Measurements from ENCODE around the gene SUCLA2. TPM values are rescaled to one million over a fixed set of nuclear protein-coding genes. Genes with fewer than 3 reads are reported as not detected.
A peak's percentile ranks its signal among the peaks of the same experiment; 100 is the strongest.
"Not testable (repeated sequence)": the region's sequence is repeated elsewhere in the genome, so short reads cannot be mapped to it uniquely, and the experiment has no call there.

The SUCLA2 gene
- total and polyA plus RNA-seq, 8 donors = 9.8 to 20.7 (median 14.4) TPM

GRCh38 chr13:48010698-48011097 is 9.6 kb upstream of the SUCLA2 start:
- WGBS, 2 donors = 68 to 82% methylated on average over 4 of the region's 4 CpGs
- TF ChIP-seq, protein P1, sequence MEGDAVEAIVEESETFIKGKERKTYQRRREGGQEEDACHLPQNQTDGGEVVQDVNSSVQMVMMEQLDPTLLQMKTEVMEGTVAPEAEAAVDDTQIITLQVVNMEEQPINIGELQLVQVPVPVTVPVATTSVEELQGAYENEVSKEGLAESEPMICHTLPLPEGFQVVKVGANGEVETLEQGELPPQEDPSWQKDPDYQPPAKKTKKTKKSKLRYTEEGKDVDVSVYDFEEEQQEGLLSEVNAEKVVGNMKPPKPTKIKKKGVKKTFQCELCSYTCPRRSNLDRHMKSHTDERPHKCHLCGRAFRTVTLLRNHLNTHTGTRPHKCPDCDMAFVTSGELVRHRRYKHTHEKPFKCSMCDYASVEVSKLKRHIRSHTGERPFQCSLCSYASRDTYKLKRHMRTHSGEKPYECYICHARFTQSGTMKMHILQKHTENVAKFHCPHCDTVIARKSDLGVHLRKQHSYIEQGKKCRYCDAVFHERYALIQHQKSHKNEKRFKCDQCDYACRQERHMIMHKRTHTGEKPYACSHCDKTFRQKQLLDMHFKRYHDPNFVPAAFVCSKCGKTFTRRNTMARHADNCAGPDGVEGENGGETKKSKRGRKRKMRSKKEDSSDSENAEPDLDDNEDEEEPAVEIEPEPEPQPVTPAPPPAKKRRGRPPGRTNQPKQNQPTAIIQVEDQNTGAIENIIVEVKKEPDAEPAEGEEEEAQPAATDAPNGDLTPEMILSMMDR (IDR thresholded peaks at IDR 0.05) = no peak
- Histone ChIP-seq H3K9me3 (no peaks in the 10 kb centered on the region), H3K4me3 (no peak overlapping the region), H3K36me3 (no peaks in the 10 kb centered on the region), H3K4me1 (no peaks in the 10 kb centered on the region), H3K27ac (no peak overlapping the region), H3K27me3 (no peaks in the 10 kb centered on the region)
- ATAC-seq (no peak), DNase-seq (no peak), FAIRE-seq (no peak)
- intact Hi-C loops (cut with DNase I) = no loop called here

DNA sequence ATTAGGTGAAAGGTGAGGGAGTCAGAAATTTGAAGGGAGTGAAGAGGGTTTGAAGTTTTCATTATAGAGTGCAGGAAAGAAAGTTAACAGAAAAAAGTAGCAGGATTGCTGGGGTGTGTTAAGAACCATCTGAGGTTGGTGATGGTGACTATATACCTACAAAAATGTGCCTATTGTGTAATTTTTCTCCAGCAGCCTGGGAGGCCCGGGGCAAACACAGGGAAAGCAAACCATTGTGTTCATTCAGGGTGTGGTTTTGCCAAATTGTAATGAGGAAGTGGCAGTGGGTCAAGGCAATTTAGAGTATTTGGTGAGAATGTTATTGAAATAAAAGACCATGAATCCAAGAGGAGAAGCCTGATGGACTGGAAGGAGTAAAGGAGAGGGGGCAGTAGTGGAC is 8.2 kb upstream of the SUCLA2 start:
- Histone ChIP-seq H3K9me3 (no peaks in the 10 kb centered on the region), H3K4me3 (no peak overlapping the region), H3K4me1 (no peaks in the 10 kb centered on the region), H3K27ac (no peak overlapping the region), H3K36me3 (no peaks in the 10 kb centered on the region), H3K27me3 (no peaks in the 10 kb centered on the region)
- FAIRE-seq (no peak), DNase-seq (no peak), ATAC-seq (peak in 2 of 4 donors; percentile 28 to 37)
- 53 to 65% methylated on average over 1 of the region's 1 CpG for WGBS, 2 donors
- TF ChIP-seq, protein P1 (IDR thresholded peaks at IDR 0.05) = no peak
- intact Hi-C loops (cut with DNase I) = no loop called here

DNA sequence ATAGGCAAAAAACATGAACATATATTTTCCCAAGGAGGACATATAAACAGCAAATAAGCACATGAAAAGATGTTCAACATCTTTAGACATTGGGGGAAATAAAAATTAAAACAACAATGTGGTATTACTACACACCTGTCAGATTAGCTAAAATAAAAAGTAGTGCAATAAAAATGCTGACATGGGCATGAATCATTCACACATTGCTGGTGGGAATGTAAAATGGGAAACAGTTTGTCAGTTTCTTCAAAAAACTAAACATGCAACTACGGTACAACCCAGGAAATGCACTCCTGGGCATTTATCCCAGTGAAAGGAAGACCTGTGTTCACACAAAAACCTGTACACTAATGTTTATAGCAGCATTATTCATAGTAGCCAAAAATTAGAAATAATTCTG is 5.3 kb upstream of the SUCLA2 start:
- Histone ChIP-seq H3K9me3 (no peaks in the 10 kb centered on the region), H3K36me3 (no peaks in the 10 kb centered on the region), H3K4me3 (no peak overlapping the region), H3K4me1 (no peaks in the 10 kb centered on the region), H3K27me3 (no peaks in the 10 kb centered on the region), H3K27ac (no peak overlapping the region)
- 55 to 64% methylated on average over 1 of the region's 1 CpG for WGBS, 2 donors
- FAIRE-seq = no peak
- intact Hi-C loops (cut with DNase I) = no loop called here
- no peak for ATAC-seq
- DNase-seq = no peak
- TF ChIP-seq, protein P1 (IDR thresholded peaks at IDR 0.05) = no peak

- Histone ChIP-seq H3K4me1 (peaks cover 0 to 7% (median 5%) of the 10 kb centered on the region in 3 donors), H3K27me3 (no peaks in the 10 kb centered on the region), H3K27ac (no peak overlapping the region), H3K4me3 (no peak overlapping the region), H3K36me3 (no peaks in the 10 kb centered on the region), H3K9me3 (no peaks in the 10 kb centered on the region)
- DNase-seq = no peak
- TF ChIP-seq, protein P1 (IDR thresholded peaks at IDR 0.05) = no peak
- intact Hi-C loops (cut with DNase I) = no loop called here
- 96 to 97% methylated on average over 2 of the region's 2 CpGs for WGBS, 2 donors
- no peak for ATAC-seq
- no peak for FAIRE-seq
Observed at GRCh38 chr13:48004201-48004600, 3.1 kb upstream of the SUCLA2 start.

GRCh38 chr13:48001999-48002398 is 926 bp upstream of the SUCLA2 start:
- H3K9me3 ChIP-seq; H3K4me1 ChIP-seq; H3K27me3 ChIP-seq; intact Hi-C loops (cut with DNase I); H3K4me3 ChIP-seq; ATAC-seq; H3K27ac ChIP-seq; H3K36me3 ChIP-seq; FAIRE-seq: not testable (repeated sequence)
- WGBS, 2 donors = 60 to 69% methylated on average over 5 of the region's 5 CpGs
- peak in 1 of 6 donors; percentile 13 for DNase-seq

All from pancreas (tissue), 10 donors.